Activated T-helper 1 cell treated with Interleukin-2 at 50 U/mL for 16 hours (primary cell): ENCODE results near the gene ZC3H8.
A peak's percentile ranks its signal among the peaks of the same experiment; 100 is the strongest.
"Not testable (repeated sequence)": the region's sequence is repeated elsewhere in the genome, so short reads cannot be mapped to it uniquely, and the experiment has no call there.

ENCODE experiments used
- DNase-seq: peaks from one replicate; pipeline ENCODE4 v3.0.0-alpha.2; 2020; ENCODE audit warnings: low read depth

Gene ZC3H8

GRCh38 chr2:112259509-112260294 lies 4.9 kb upstream of the ZC3H8 start:
- peak; percentile 64 for DNase-seq

- DNase-seq = no peak
Measured at GRCh38 chr2:112257575-112257974, 2.7 kb upstream of the ZC3H8 start.

GRCh38 chr2:112256654-112257053 lies 1.8 kb upstream of the ZC3H8 start:
- DNase-seq = no peak

- DNase-seq = no peak
Measured at GRCh38 chr2:112255875-112256274, 1.0 kb upstream of the ZC3H8 start.

DNA sequence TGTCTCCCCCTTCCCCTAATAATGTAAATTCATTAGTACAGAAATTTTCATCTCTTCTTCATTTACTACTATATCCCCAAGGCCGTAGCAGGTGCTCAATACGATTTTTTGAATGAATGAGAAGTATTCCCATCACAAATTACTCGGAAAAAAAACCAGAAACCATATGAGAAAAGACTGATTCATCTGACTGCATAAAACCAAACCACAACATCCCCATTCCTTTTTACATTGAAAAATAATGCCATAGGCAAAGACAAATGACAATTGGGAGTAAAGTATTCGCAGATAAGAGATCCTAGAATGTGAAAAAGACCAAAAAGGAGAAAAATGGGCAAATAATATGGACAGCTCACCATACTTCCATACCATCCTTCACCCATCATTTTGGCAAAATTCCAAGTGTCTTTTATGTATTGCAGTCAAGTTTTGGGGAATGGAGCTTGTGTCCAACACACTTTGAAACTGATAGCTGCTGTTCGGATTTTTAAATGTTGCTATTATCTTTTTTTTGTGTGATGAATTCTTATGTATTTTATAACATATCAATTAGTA lies 1.5 kb downstream of the ZC3H8 start:
- DNase-seq = no peak

DNA sequence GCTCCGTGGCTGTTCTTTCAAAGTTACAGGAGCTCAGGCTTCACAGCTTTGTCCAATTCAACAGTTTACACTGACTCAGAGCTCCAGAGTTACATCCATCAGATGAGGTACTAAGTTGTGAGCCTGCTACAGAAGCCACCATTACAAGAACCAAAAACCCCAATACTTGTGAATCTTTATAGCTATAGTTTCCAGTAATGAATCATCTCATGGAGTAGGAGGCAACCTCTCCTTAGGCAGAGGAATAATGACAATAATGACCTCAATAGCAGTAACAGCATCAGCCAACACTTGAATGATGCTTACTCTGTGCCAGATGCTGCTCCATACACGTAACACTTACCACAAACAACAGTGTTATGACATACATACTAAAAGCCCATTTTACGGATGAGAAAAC lies 3.6 kb downstream of the ZC3H8 start:
- DNase-seq = no peak

DNA sequence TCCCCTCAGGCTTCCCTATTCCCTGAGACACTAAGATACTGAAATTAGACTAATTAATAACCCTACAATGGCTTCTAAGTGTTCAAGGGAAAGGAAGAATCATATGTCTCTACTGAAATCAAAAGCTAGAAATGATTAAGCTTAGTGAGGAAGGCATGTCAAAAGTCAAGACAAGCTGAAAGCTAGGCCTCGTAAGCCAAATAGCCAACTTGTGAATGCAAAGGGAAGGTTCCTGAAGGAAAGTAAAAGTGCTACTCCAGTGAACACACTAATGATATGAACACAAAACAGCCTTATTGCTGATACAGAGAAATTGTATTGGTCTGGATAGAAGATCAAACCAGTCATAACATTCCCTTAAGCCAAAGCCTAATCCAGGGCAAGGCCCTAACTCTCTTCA lies 10.0 kb downstream of the ZC3H8 start:
- no peak for DNase-seq

DNA sequence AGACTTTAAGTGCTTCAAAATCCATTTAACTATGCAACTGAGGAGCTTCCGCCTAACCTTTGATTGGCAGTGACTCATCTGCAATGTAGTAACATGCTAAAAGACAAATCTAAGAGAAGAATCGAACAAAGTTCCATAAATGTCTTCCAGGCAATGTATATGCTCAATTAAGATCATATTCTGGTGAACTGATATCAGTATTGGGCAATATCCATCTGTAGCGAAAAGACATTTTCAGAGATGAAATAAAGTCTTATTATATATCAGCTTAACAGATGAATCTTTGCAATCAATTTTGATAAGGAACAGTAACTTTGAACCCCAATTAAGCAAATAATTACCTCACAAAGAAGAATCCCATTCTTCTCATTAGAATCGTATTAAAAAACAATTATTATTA lies 11.6 kb downstream of the ZC3H8 start:
- DNase-seq = no peak

GRCh38 chr2:112242384-112242783 lies 12.5 kb downstream of the ZC3H8 start:
- no peak for DNase-seq

DNA sequence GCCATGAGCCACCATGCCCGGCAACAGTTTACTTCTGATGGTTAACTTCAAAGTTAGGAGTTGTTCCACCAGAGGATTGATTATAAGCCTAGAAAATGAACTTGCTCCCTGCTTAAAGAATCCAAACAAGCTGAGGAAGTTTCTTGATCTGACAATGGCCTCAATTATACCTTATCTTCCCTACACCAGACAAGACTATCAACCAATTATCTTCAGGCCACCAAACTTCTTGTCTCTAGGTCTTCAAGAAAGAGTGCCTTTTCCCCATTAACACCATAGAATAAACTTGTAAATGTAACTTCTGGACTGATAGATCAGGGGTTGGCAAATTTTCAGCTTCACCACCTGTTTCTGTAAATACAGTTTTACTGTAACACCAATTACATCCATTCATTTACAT lies 15.0 kb downstream of the ZC3H8 start:
- no peak for DNase-seq

- no peak for DNase-seq
Measured at GRCh38 chr2:112230371-112230770, 24.5 kb downstream of the ZC3H8 start.

DNA sequence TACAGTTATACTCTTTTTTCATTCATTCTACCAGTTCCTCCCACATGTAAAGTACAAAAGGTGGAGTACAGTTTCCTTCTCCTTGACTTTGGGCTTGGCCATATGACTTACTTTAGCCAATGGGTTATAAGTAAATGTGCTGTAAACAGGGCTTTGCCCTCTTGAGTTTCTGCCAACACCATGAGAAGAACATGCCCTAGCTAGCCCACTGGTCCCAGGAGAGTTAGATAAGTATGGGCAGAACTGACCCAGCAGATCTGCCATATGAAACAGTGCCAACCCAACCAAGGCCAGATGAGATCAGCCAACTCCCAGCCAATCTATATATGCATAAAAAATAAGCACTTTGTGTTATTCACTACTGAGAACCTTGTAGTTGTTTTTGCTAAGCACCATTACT lies 25.5 kb downstream of the ZC3H8 start:
- DNase-seq = no peak

DNA sequence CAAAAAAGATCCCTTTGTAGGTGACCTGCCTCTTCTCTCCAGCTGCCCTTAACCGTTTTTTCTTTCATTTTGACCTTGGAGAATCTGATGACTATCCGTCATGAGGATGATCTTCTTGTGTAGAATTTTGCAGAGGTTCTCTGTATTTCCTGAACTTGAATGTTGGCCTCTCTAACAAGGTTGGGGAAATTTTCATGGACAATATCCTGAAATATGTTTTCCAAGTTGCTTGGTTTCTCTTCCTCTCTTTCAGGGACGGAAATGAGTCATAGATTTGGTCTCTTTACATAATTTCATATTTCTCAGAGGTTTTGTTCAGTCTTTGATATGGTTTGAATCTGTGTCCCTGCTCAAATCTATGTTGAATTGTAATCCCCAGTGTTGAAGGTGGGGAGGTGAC lies 34.0 kb downstream of the ZC3H8 start:
- DNase-seq = no peak

- no peak for DNase-seq
Measured at GRCh38 chr2:112220186-112220585, 34.7 kb downstream of the ZC3H8 start.

DNA sequence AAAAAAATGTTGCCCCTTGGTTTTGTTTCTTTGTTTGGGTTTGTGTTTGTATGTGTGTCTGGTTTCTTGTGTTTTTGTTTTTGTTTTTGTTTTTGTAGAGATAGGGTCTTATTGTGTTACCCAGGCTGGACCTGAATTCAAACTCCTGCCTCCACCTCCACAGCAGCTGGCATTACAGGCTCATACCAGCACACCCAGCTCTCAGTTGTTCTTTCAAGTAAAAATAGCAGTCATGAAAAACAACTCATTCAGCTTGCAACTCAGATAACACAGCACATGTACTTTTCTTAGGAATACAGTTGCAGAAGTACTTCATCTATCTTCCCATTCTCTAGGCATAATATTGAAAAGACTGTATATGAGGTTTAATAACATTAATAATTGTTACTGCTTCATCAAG lies 37.0 kb downstream of the ZC3H8 start:
- no peak for DNase-seq

GRCh38 chr2:112216167-112216566 lies 38.7 kb downstream of the ZC3H8 start:
- no peak for DNase-seq

- DNase-seq = not testable (repeated sequence)
Measured at GRCh38 chr2:112207905-112208304, 46.9 kb downstream of the ZC3H8 start.

GRCh38 chr2:112204411-112204810 lies 50.4 kb downstream of the ZC3H8 start:
- DNase-seq = no peak

DNA sequence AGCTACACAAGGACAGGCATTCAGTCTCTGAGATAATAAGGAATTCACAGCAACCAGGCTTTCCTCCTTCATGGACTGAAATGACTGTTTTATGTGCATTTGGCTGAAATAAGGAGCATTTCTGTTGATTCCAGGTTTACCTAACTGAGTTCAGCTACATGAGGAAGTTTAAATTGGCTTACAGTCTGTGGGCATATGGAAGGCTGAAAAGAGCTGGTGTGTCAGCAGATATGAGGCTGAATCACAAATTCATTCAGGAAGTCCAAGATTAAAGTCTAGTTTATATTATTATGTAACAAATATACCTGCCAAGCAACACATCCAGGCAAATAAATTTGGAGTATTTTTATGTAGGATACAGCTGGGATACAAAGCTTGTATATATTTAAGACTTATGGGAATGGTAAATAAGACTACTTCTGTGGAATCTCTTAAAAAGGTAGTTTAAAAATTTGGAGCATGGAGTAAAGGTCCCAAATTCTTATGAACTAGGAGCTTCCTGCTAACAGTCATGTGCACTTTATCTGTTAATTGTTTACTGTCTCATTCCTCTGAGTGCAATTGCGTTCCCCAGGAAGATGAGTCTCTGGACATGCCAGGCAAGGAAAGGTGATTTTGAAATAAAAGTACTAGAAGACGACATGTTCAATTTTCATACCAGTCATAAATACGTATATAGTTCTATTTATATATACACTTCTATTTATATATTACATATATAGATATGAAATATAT lies 53.0 kb downstream of the ZC3H8 start:
- DNase-seq = no peak

GRCh38 chr2:112199188-112199587 lies 55.7 kb downstream of the ZC3H8 start:
- DNase-seq = no peak

- DNase-seq = no peak
Measured at GRCh38 chr2:112198780-112199179, 56.1 kb downstream of the ZC3H8 start.

DNA sequence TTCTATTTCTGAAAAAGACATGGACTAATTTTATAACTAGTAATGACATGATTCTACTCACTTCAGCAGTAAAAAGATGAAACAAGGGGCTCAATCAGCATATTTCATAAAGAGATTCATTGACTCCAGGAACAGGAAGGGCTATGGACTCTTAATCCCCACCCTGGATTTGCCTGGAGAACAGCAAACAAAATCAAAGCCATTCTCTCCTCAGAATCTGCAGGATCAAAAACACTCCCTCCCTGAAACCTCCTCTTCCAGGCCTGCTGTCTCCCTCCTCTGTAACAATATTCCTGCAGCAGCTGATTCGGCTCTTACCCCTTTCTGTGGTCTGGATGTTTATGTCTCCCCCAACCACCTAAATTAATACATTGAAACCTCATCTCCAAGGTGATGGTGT lies 57.0 kb downstream of the ZC3H8 start:
- no peak for DNase-seq

- DNase-seq = no peak
Measured at GRCh38 chr2:112195950-112196349, 58.9 kb downstream of the ZC3H8 start.
